ENCODE data around the gene SPTB.

SPTB gene

DNA sequence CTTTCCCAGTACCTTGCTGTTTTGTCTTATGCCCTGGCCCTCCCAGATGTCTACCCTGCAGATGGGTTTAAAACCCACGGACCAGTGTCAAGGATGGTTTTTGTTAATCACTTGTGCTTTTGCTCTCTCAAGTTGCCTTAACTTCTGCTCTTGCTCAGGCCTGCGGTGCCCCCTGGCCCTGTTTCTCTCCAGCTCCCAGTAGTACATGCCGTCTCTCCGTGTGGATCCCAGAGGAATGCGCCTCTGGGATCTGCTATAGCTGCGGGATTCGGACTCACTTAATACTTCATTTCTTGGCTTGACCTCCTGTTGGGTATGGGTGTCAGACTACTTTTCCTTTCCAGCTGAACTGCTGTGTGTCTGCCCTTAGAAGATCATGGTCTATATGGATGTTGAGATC is 160.9 kb downstream of the SPTB start:
- Histone ChIP-seq H4K8ac (ENCODE audit: low read depth, low read length) (no peak overlapping the region), H3K4me1 (ENCODE audit: control insufficient read depth in 2 of 2, insufficient read depth in 1 of 2, low read depth in 1 of 2, low read length in 2 of 2) (peaks cover 10 to 55% of the 10 kb centered on the region in 2 donors), H3K36me3 (replicated peaks in 1 of 2; ENCODE audit: control insufficient read depth in 2 of 2, insufficient read depth in 2 of 2, low read length in 2 of 2) (peaks cover 0 to 5% of the 10 kb centered on the region in 2 donors), H3K4ac (ENCODE audit: low read length) (no peak overlapping the region), H2AK5ac (ENCODE audit: low read depth, low read length) (no peak overlapping the region), H2AFZ (ENCODE audit: low read length) (no peak overlapping the region), H3K18ac (ENCODE audit: low read length) (no peak overlapping the region), H2BK12ac (ENCODE audit: low read length) (no peak overlapping the region), H3K9me3 (replicated peaks in 1 of 2; ENCODE audit: control insufficient read depth in 2 of 2, insufficient read depth in 1 of 2, low read depth in 1 of 2, low read length in 2 of 2) (peaks cover 2 to 19% of the 10 kb centered on the region in 2 donors), H3K4me2 (ENCODE audit: insufficient read depth, low read length, poor library complexity, severe bottlenecking) (no peak overlapping the region), H3K23ac (ENCODE audit: low read depth, low read length, poor library complexity) (no peak overlapping the region), H3K9ac (ENCODE audit: low read depth, low read length, poor library complexity) (no peak overlapping the region), H3K14ac (ENCODE audit: low read length) (no peak overlapping the region), H3K79me1 (ENCODE audit: low read depth, low read length) (peaks cover 13% of the 10 kb centered on the region), H2BK120ac (ENCODE audit: low read depth, low read length) (no peak overlapping the region), H4K91ac (ENCODE audit: low read depth, low read length, poor library complexity) (no peak overlapping the region), H3K4me3 (ENCODE audit: low read length in 2 of 2) (no peak overlapping the region), H2BK15ac (ENCODE audit: low read length) (no peak overlapping the region), H3K27me3 (ENCODE audit: control insufficient read depth in 3 of 3, insufficient read depth in 3 of 3, low read depth in 1 of 3, low read length in 3 of 3) (no peaks in the 10 kb centered on the region), H3K27ac (replicated peaks; ENCODE audit: low read length) (no peak overlapping the region), H2BK5ac (ENCODE audit: low read length) (no peak overlapping the region)
- DNase-seq (ENCODE audit: low spot score): no peak
- no CpG with 5 or more reads among the region's 7 CpGs for WGBS, 2 donors (ENCODE audit: extremely low coverage in 2 of 2, insufficient read length in 2 of 2, insufficient replicate concordance in 1 of 2)

DNA sequence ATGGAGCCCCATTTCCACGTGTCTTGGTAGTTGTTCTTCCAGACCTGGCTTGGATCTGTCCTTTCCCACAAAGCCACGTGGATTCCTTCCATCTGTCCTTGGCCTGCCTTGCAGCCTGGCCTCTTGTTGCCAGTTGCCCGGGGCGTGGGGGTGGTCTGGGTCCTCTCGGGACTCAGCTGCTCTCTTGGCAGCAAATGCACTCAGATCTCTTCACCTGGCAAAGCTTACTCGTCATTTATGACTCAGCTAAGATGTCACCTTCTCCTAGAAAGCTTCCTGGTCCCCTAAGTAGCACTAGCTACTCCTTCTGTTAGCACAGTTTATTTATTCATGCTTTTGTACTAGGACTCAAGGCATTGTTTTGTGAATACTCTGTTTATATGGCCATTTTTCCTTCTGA is 161.8 kb downstream of the SPTB start:
- peaks cover 13% of the 10 kb centered on the region for H3K79me1 ChIP-seq (ENCODE audit: low read depth, low read length)
- no peak overlapping the region for H3K4me2 ChIP-seq (ENCODE audit: insufficient read depth, low read length, poor library complexity, severe bottlenecking)
- no peak overlapping the region for H2AFZ ChIP-seq (ENCODE audit: low read length)
- H2BK120ac ChIP-seq (ENCODE audit: low read depth, low read length): no peak overlapping the region
- WGBS, 2 donors (ENCODE audit: extremely low coverage in 2 of 2, insufficient read length in 2 of 2, insufficient replicate concordance in 1 of 2): no CpG with 5 or more reads among the region's 6 CpGs
- H3K9ac ChIP-seq (ENCODE audit: low read depth, low read length, poor library complexity): no peak overlapping the region
- H3K4ac ChIP-seq (ENCODE audit: low read length): no peak overlapping the region
- H4K8ac ChIP-seq (ENCODE audit: low read depth, low read length): no peak overlapping the region
- no peak overlapping the region for H2BK15ac ChIP-seq (ENCODE audit: low read length)
- H3K27me3 ChIP-seq (ENCODE audit: control insufficient read depth in 3 of 3, insufficient read depth in 3 of 3, low read depth in 1 of 3, low read length in 3 of 3): no peaks in the 10 kb centered on the region
- peaks cover 2 to 27% of the 10 kb centered on the region in 2 donors for H3K9me3 ChIP-seq (replicated peaks in 1 of 2; ENCODE audit: control insufficient read depth in 2 of 2, insufficient read depth in 1 of 2, low read depth in 1 of 2, low read length in 2 of 2)
- no peak overlapping the region for H3K18ac ChIP-seq (ENCODE audit: low read length)
- DNase-seq (ENCODE audit: low spot score): no peak
- H3K23ac ChIP-seq (ENCODE audit: low read depth, low read length, poor library complexity): no peak overlapping the region
- H3K27ac ChIP-seq (replicated peaks; ENCODE audit: low read length): no peak overlapping the region
- no peak overlapping the region for H4K91ac ChIP-seq (ENCODE audit: low read depth, low read length, poor library complexity)
- no peak overlapping the region for H2BK5ac ChIP-seq (ENCODE audit: low read length)
- peaks cover 0 to 5% of the 10 kb centered on the region in 2 donors for H3K36me3 ChIP-seq (replicated peaks in 1 of 2; ENCODE audit: control insufficient read depth in 2 of 2, insufficient read depth in 2 of 2, low read length in 2 of 2)
- no peak overlapping the region for H2BK12ac ChIP-seq (ENCODE audit: low read length)
- H3K4me3 ChIP-seq (ENCODE audit: low read length in 2 of 2): no peak overlapping the region
- H2AK5ac ChIP-seq (ENCODE audit: low read depth, low read length): no peak overlapping the region
- H3K14ac ChIP-seq (ENCODE audit: low read length): no peak overlapping the region
- peaks cover 10 to 52% of the 10 kb centered on the region in 2 donors for H3K4me1 ChIP-seq (ENCODE audit: control insufficient read depth in 2 of 2, insufficient read depth in 1 of 2, low read depth in 1 of 2, low read length in 2 of 2)

DNA sequence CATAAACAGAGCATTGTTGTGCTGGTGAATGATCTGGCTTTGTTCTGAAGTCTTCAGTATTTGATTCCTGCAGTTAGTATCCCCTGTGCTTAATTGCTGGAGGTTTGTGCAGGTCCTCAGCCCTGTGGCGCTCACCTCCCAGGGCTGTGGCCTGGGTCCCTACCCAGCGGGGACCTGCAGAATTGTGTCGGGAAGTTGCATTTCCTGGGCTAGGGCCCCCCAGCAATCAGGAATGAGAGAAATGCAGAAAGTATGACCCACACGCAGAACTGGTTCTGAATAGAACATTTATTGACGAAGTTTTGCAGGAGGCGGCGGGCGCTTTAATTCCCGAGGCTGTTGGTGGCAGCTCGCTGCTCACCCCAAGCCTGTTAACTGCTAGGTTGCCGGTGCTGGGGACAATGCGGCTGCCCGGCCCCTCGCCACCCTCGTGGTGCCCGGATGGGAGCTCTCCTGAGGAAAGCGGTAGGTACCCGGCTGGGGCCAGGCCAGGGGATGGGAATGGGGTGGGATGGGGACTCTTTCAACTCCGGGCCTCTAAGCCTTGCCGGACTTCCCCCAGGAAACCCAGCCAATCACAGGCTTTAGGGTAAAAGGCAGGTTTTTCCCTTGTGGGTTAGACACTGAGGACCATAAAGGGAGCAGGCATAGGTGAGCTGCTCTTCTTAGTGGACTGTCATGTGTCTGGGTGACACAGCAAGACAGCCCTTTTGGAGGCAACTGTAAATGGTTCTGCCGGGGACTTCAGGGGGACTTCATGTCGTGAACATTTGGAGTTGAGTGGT is 163.9 kb downstream of the SPTB start:
- no CpG with 5 or more reads among the region's 22 CpGs for WGBS, 2 donors (ENCODE audit: extremely low coverage in 2 of 2, insufficient read length in 2 of 2, insufficient replicate concordance in 1 of 2)

DNA sequence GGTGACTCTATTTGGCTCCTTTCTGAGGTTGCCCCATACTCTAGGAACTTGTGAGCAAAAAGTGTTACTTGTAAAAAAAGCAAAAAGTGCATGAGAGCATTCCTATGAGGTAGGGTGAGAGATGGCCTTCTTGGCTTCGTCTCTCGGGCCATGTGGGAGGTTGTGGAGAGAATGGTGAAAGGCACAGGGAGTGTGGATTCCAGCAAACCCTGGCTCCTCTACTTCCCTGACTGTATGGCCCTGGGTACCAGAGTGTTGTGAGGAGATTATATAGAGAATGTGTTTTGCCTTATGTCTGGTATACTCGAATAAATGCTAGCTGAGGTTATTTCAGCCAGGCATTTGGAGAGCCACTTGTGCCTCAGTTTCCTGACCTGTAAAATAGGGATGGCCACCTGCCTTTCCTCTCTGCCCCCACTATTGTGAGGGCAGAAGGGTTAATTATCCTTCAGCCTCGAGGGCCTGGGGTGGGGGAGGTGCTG is 164.5 kb downstream of the SPTB start:
- H3K4me3 ChIP-seq (ENCODE audit: low read length in 2 of 2): no peak overlapping the region
- no peak overlapping the region for H3K18ac ChIP-seq (ENCODE audit: low read length)
- H3K4ac ChIP-seq (ENCODE audit: low read length): no peak overlapping the region
- DNase-seq (ENCODE audit: low spot score): no peak
- no peak overlapping the region for H2BK5ac ChIP-seq (ENCODE audit: low read length)
- no peak overlapping the region for H3K23ac ChIP-seq (ENCODE audit: low read depth, low read length, poor library complexity)
- H2AFZ ChIP-seq (ENCODE audit: low read length): no peak overlapping the region
- peak overlapping the region; percentile 63 for H3K27ac ChIP-seq (replicated peaks; ENCODE audit: low read length)
- H3K4me2 ChIP-seq (ENCODE audit: insufficient read depth, low read length, poor library complexity, severe bottlenecking): peak overlapping the region; percentile 48
- H4K8ac ChIP-seq (ENCODE audit: low read depth, low read length): no peak overlapping the region
- H3K9me3 ChIP-seq (replicated peaks in 1 of 2; ENCODE audit: control insufficient read depth in 2 of 2, insufficient read depth in 1 of 2, low read depth in 1 of 2, low read length in 2 of 2): peaks cover 2 to 34% of the 10 kb centered on the region in 2 donors
- H4K91ac ChIP-seq (ENCODE audit: low read depth, low read length, poor library complexity): no peak overlapping the region
- no peak overlapping the region for H2BK15ac ChIP-seq (ENCODE audit: low read length)
- no peak overlapping the region for H2BK12ac ChIP-seq (ENCODE audit: low read length)
- peaks cover 10 to 30% of the 10 kb centered on the region in 2 donors for H3K4me1 ChIP-seq (ENCODE audit: control insufficient read depth in 2 of 2, insufficient read depth in 1 of 2, low read depth in 1 of 2, low read length in 2 of 2)
- peaks cover 0 to 5% of the 10 kb centered on the region in 2 donors for H3K36me3 ChIP-seq (replicated peaks in 1 of 2; ENCODE audit: control insufficient read depth in 2 of 2, insufficient read depth in 2 of 2, low read length in 2 of 2)
- no peak overlapping the region for H2AK5ac ChIP-seq (ENCODE audit: low read depth, low read length)
- WGBS, 2 donors (ENCODE audit: extremely low coverage in 2 of 2, insufficient read length in 2 of 2, insufficient replicate concordance in 1 of 2): no CpG with 5 or more reads among the region's 4 CpGs
- H3K14ac ChIP-seq (ENCODE audit: low read length): no peak overlapping the region
- peaks cover 10% of the 10 kb centered on the region for H3K79me1 ChIP-seq (ENCODE audit: low read depth, low read length)
- H2BK120ac ChIP-seq (ENCODE audit: low read depth, low read length): no peak overlapping the region
- H3K27me3 ChIP-seq (ENCODE audit: control insufficient read depth in 3 of 3, insufficient read depth in 3 of 3, low read depth in 1 of 3, low read length in 3 of 3): no peaks in the 10 kb centered on the region
- no peak overlapping the region for H3K9ac ChIP-seq (ENCODE audit: low read depth, low read length, poor library complexity)

More for the DNA sequence above, 163.9 kb downstream of the SPTB start:
- no peak for DNase-seq (ENCODE audit: low spot score)
- Histone ChIP-seq H4K8ac (ENCODE audit: low read depth, low read length) (no peak overlapping the region), H3K4me1 (ENCODE audit: control insufficient read depth in 2 of 2, insufficient read depth in 1 of 2, low read depth in 1 of 2, low read length in 2 of 2) (peaks cover 10 to 33% of the 10 kb centered on the region in 2 donors), H3K36me3 (replicated peaks in 1 of 2; ENCODE audit: control insufficient read depth in 2 of 2, insufficient read depth in 2 of 2, low read length in 2 of 2) (peaks cover 0 to 5% of the 10 kb centered on the region in 2 donors), H4K91ac (ENCODE audit: low read depth, low read length, poor library complexity) (no peak overlapping the region), H3K27ac (replicated peaks; ENCODE audit: low read length) (peak overlapping the region; percentile 63), H3K4me3 (ENCODE audit: low read length in 2 of 2) (peak overlapping the region in 1 of 2 donors; percentile 33), H3K4me2 (ENCODE audit: insufficient read depth, low read length, poor library complexity, severe bottlenecking) (peak overlapping the region; percentile 48), H2BK5ac (ENCODE audit: low read length) (no peak overlapping the region), H2BK120ac (ENCODE audit: low read depth, low read length) (no peak overlapping the region), H2AK5ac (ENCODE audit: low read depth, low read length) (peak overlapping the region; percentile 3), H3K9me3 (replicated peaks in 1 of 2; ENCODE audit: control insufficient read depth in 2 of 2, insufficient read depth in 1 of 2, low read depth in 1 of 2, low read length in 2 of 2) (peaks cover 2 to 34% of the 10 kb centered on the region in 2 donors), H3K18ac (ENCODE audit: low read length) (peak overlapping the region; percentile 79), H3K27me3 (ENCODE audit: control insufficient read depth in 3 of 3, insufficient read depth in 3 of 3, low read depth in 1 of 3, low read length in 3 of 3) (no peaks in the 10 kb centered on the region), H2BK15ac (ENCODE audit: low read length) (no peak overlapping the region), H3K14ac (ENCODE audit: low read length) (no peak overlapping the region), H2BK12ac (ENCODE audit: low read length) (no peak overlapping the region), H2AFZ (ENCODE audit: low read length) (no peak overlapping the region), H3K79me1 (ENCODE audit: low read depth, low read length) (peaks cover 10% of the 10 kb centered on the region), H3K23ac (ENCODE audit: low read depth, low read length, poor library complexity) (no peak overlapping the region), H3K9ac (ENCODE audit: low read depth, low read length, poor library complexity) (no peak overlapping the region), H3K4ac (ENCODE audit: low read length) (no peak overlapping the region)
